ENCODE measurements around the gene KASH5. TPM values are rescaled to one million over a fixed set of nuclear protein-coding genes. Genes with fewer than 3 reads are reported as not detected.
"Not testable (repeated sequence)": the region's sequence is repeated elsewhere in the genome, so short reads cannot be mapped to it uniquely, and the experiment has no call there.

Gene KASH5
- total and polyA plus RNA-seq, 4 donors = not detected

DNA sequence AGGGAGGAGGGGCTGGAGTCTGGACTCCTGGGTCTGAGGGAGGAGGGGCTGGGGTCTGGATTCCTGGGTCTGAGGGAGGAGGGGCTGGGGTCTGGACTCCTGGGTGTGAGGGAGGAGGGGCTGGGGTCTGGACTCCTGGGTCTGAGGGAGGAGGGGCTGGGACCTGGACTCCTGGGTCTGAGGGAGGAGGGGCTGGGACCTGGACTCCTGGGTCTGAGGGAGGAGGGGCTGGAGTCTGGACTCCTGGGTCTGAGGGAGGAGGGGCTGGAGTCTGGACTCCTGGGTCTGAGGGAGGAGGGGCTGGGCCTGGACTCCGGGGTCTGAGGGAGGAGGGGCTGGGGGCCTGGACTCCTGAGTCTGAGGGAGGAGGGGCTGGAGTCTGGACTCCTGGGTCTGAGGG is 73.1 kb downstream of the KASH5 start:
- DNase-seq (ENCODE audit: low spot score); H3K9ac ChIP-seq (ENCODE audit: low read depth in 1 of 2, low read length in 2 of 2); H3K27me3 ChIP-seq (ENCODE audit: control insufficient read depth in 4 of 4, insufficient read depth in 4 of 4, low read length in 3 of 4); H3K4me1 ChIP-seq (ENCODE audit: control insufficient read depth in 4 of 4, insufficient read depth in 4 of 4, low read length in 3 of 4); H3K27ac ChIP-seq (ENCODE audit: low read depth in 1 of 2, low read length in 2 of 2); H3K9me3 ChIP-seq (ENCODE audit: control insufficient read depth in 4 of 4, low read length in 3 of 4); H3K4me3 ChIP-seq (ENCODE audit: low read depth in 1 of 3, low read length in 3 of 3): not testable (repeated sequence)
- 96% methylated on average over 1 of the region's 1 CpG for WGBS
- peaks cover 2 to 14% (median 4%) of the 10 kb centered on the region in 4 donors for H3K36me3 ChIP-seq (ENCODE audit: control insufficient read depth in 4 of 4, insufficient read depth in 3 of 4, low read depth in 1 of 4, low read length in 3 of 4)

DNA sequence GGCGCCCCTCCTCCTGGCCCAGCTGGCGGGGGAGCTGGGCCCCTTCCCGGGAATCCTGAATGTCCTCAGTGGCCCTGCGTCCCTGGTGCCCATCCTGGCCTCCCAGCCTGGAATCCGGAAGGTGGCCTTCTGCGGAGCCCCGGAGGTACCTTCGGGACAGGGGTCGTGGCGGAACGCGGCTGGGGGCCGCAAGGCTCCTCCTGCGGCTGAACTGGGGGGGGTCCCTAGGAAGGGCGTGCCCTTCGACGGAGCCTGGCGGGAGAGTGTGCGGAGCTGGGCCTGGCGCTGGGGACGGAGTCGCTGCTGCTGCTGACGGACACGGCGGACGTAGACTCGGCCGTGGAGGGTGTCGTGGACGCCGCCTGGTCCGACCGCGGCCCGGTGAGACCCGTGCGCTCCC is 73.6 kb downstream of the KASH5 start:
- Histone ChIP-seq H3K36me3 (ENCODE audit: control insufficient read depth in 4 of 4, insufficient read depth in 3 of 4, low read depth in 1 of 4, low read length in 3 of 4) (peaks cover 2 to 14% (median 4%) of the 10 kb centered on the region in 4 donors), H3K4me3 (ENCODE audit: low read depth in 1 of 3, low read length in 3 of 3) (no peak overlapping the region), H3K27ac (ENCODE audit: low read depth in 1 of 2, low read length in 2 of 2) (no peak overlapping the region), H3K27me3 (ENCODE audit: control insufficient read depth in 4 of 4, insufficient read depth in 4 of 4, low read length in 3 of 4) (no peaks in the 10 kb centered on the region), H3K9ac (ENCODE audit: low read depth in 1 of 2, low read length in 2 of 2) (no peak overlapping the region), H3K4me1 (ENCODE audit: control insufficient read depth in 4 of 4, insufficient read depth in 4 of 4, low read length in 3 of 4) (no peaks in the 10 kb centered on the region), H3K9me3 (ENCODE audit: control insufficient read depth in 4 of 4, low read length in 3 of 4) (no peaks in the 10 kb centered on the region)
- no peak for TF ChIP-seq SP1 (IDR thresholded peaks at IDR 0.05)
- TF ChIP-seq RAD21 (IDR thresholded peaks at IDR 0.05) = no peak
- TF ChIP-seq TAF1 (conservative IDR thresholded peaks at IDR 0.05) = no peak
- no peak for TF ChIP-seq HNF4G (IDR thresholded peaks at IDR 0.05)
- TF ChIP-seq JUND (IDR thresholded peaks at IDR 0.05) = no peak
- TF ChIP-seq, protein P1, sequence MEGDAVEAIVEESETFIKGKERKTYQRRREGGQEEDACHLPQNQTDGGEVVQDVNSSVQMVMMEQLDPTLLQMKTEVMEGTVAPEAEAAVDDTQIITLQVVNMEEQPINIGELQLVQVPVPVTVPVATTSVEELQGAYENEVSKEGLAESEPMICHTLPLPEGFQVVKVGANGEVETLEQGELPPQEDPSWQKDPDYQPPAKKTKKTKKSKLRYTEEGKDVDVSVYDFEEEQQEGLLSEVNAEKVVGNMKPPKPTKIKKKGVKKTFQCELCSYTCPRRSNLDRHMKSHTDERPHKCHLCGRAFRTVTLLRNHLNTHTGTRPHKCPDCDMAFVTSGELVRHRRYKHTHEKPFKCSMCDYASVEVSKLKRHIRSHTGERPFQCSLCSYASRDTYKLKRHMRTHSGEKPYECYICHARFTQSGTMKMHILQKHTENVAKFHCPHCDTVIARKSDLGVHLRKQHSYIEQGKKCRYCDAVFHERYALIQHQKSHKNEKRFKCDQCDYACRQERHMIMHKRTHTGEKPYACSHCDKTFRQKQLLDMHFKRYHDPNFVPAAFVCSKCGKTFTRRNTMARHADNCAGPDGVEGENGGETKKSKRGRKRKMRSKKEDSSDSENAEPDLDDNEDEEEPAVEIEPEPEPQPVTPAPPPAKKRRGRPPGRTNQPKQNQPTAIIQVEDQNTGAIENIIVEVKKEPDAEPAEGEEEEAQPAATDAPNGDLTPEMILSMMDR (IDR thresholded peaks at IDR 0.05; ENCODE audit: low read depth, low read length, missing input control) = no peak
- TF ChIP-seq NR2F2 (IDR thresholded peaks at IDR 0.05) = no peak
- TF ChIP-seq YY1 (IDR thresholded peaks at IDR 0.05) = no peak
- TF ChIP-seq, protein P2, sequence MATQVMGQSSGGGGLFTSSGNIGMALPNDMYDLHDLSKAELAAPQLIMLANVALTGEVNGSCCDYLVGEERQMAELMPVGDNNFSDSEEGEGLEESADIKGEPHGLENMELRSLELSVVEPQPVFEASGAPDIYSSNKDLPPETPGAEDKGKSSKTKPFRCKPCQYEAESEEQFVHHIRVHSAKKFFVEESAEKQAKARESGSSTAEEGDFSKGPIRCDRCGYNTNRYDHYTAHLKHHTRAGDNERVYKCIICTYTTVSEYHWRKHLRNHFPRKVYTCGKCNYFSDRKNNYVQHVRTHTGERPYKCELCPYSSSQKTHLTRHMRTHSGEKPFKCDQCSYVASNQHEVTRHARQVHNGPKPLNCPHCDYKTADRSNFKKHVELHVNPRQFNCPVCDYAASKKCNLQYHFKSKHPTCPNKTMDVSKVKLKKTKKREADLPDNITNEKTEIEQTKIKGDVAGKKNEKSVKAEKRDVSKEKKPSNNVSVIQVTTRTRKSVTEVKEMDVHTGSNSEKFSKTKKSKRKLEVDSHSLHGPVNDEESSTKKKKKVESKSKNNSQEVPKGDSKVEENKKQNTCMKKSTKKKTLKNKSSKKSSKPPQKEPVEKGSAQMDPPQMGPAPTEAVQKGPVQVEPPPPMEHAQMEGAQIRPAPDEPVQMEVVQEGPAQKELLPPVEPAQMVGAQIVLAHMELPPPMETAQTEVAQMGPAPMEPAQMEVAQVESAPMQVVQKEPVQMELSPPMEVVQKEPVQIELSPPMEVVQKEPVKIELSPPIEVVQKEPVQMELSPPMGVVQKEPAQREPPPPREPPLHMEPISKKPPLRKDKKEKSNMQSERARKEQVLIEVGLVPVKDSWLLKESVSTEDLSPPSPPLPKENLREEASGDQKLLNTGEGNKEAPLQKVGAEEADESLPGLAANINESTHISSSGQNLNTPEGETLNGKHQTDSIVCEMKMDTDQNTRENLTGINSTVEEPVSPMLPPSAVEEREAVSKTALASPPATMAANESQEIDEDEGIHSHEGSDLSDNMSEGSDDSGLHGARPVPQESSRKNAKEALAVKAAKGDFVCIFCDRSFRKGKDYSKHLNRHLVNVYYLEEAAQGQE (IDR thresholded peaks at IDR 0.05) = no peak
- no peak for TF ChIP-seq EGR1 (IDR thresholded peaks at IDR 0.05; ENCODE audit: low read depth in 2 of 2)
- no peak for TF ChIP-seq GABPA (IDR thresholded peaks at IDR 0.05 in 1 of 2, conservative IDR thresholded peaks at IDR 0.05 in 1 of 2)
- TF ChIP-seq, protein P3, sequence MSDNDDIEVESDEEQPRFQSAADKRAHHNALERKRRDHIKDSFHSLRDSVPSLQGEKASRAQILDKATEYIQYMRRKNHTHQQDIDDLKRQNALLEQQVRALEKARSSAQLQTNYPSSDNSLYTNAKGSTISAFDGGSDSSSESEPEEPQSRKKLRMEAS (IDR thresholded peaks at IDR 0.05) = no peak
- TF ChIP-seq RXRA (IDR thresholded peaks at IDR 0.05) = no peak
- TF ChIP-seq FOXA2 (IDR thresholded peaks at IDR 0.05) = no peak
- no peak for TF ChIP-seq HNF4A (conservative IDR thresholded peaks at IDR 0.05)
- no peak for TF ChIP-seq FOXA1 (IDR thresholded peaks at IDR 0.05)
- TF ChIP-seq, protein P4, sequence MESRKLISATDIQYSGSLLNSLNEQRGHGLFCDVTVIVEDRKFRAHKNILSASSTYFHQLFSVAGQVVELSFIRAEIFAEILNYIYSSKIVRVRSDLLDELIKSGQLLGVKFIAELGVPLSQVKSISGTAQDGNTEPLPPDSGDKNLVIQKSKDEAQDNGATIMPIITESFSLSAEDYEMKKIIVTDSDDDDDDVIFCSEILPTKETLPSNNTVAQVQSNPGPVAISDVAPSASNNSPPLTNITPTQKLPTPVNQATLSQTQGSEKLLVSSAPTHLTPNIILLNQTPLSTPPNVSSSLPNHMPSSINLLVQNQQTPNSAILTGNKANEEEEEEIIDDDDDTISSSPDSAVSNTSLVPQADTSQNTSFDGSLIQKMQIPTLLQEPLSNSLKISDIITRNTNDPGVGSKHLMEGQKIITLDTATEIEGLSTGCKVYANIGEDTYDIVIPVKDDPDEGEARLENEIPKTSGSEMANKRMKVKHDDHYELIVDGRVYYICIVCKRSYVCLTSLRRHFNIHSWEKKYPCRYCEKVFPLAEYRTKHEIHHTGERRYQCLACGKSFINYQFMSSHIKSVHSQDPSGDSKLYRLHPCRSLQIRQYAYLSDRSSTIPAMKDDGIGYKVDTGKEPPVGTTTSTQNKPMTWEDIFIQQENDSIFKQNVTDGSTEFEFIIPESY (IDR thresholded peaks at IDR 0.05) = no peak
- TF ChIP-seq, protein P5, sequence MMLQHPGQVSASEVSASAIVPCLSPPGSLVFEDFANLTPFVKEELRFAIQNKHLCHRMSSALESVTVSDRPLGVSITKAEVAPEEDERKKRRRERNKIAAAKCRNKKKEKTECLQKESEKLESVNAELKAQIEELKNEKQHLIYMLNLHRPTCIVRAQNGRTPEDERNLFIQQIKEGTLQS (IDR thresholded peaks at IDR 0.05) = no peak
- DNase-seq (ENCODE audit: low spot score) = no peak
- 97% methylated on average over 37 of the region's 37 CpGs for WGBS
